H4 (cell line): ENCODE measurements around the gene ABCA12. TPM values are rescaled to one million over a fixed set of nuclear protein-coding genes. Genes with fewer than 3 reads are reported as not detected.

ENCODE experiments used
- DNase-seq: peaks from one replicate; pipeline ENCODE4 v3.0.0-alpha.2; 2015; ENCODE audit warnings: low spot score
- total RNA-seq: library from RNA; depleted of rRNA; stranded (reverse); fragments of >200 nt; shearing (Covaris generic); gene quantifications from 2 replicates; pipeline ENCODE4 v1.2.3, GENCODE V29; 2014

The ABCA12 gene
- total RNA-seq, 1 experiment from 2014 or later = 0.04 TPM

- peak; percentile 77 for DNase-seq
Observed at GRCh38 chr2:215136669-215137328, 1.6 kb downstream of the ABCA12 start.

DNA sequence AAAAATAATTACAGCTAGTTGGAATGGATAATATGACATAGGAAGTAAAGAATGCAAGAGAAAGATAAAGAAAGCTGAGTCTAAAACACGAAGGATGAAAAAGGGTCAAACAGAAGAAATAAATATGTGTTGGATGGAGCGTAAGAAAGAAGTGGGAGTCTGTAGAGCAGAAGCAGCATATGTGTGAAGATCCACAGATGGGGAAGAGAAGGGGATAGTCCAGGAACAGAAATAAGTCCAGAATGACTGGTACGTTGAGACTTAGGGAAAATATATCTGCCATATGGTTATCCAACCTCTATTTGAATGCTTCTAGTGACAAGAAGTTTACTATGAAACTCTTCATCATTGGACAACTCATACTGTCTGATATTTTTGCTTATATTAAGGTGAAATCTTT is 18.0 kb downstream of the ABCA12 start:
- no peak for DNase-seq

GRCh38 chr2:215119847-215120246 is 18.6 kb downstream of the ABCA12 start:
- DNase-seq = no peak

- no peak for DNase-seq
Observed at GRCh38 chr2:215110918-215111317, 27.5 kb downstream of the ABCA12 start.

GRCh38 chr2:215107216-215108056 is 31.0 kb downstream of the ABCA12 start:
- DNase-seq = no peak

DNA sequence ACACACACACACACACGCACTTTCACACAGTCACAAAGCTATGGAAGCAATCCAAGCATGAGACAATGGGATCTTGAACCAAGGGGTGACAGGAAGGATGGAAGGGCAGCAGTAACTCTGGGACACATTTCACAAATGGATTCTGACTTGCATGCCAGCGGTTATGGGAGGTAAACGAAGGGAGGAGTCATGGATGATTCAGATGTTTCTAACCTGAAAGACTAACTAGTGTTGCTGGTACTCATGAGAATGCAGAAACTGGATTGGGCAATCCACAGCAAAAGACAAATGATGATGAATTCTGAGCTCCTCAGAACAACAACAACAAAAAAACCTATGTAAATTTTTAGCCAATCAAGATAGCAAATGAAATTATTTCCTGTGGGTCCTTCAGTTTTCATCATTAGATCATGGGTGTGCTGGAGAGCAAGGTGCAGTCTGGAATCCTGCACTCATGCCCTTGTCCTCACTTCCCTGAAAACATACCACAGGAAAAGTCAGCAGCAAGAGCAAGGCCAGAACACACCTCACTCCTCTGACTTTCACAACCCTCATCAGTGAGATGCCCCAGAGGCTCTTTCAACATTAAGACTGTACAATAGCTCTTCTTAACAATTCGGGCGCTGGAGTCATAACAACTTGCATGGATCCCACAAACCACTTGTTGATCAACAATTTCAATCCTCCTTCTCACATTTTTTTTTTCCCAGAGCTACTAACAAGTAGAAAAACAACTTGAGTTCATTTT is 32.6 kb downstream of the ABCA12 start:
- DNase-seq = peak; percentile 72

GRCh38 chr2:215104226-215104625 is 34.2 kb downstream of the ABCA12 start:
- DNase-seq = no peak

GRCh38 chr2:215098875-215099274 is 39.6 kb downstream of the ABCA12 start:
- DNase-seq = no peak

- no peak for DNase-seq
Observed at GRCh38 chr2:215084080-215084479, 54.3 kb downstream of the ABCA12 start.

GRCh38 chr2:215083146-215083545 is 55.3 kb downstream of the ABCA12 start:
- no peak for DNase-seq

- DNase-seq = no peak
Observed at GRCh38 chr2:215082446-215082845, 56.0 kb downstream of the ABCA12 start.

- no peak for DNase-seq
Observed at GRCh38 chr2:215080545-215080944, 57.9 kb downstream of the ABCA12 start.

DNA sequence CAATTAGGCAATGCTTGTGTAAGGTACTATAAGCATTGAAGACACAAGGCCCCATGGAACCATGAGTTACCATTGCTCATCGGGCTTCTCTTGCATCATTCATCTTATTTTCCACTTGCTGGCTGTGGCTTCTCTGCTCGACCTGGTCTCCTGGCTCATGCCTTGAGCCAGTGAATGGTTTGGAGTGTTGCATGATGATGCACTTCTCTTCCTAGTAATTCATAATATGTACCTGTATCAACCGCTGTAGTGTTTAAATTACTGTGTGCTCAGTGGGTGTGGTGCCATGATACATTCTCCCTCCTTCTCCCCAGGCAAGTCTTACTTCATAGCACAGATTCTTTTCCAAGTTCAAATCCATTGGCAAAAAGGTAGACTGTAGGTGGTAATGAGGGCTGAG is 66.8 kb downstream of the ABCA12 start:
- no peak for DNase-seq

GRCh38 chr2:215068399-215068798 is 70.0 kb downstream of the ABCA12 start:
- no peak for DNase-seq

DNA sequence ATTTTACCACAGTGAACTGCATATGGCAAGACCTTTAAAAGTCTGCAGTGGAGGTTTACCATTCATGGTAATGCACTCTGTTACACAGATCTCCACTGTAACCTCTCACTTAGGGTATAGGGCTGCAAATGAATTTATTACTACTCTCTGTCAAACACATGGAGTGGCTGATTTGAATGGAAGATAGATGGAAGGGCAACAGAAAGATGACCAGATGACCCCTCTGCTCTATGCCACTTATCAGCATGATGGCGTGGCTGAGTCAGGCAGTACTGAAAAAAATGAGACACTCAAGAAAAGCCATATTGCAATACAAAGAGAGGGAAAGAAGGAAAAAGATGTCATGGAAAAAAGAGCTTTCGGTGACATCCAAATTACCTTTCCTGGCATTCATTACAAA is 72.3 kb downstream of the ABCA12 start:
- DNase-seq = no peak

- DNase-seq = no peak
Observed at GRCh38 chr2:215063526-215063925, 74.9 kb downstream of the ABCA12 start.

GRCh38 chr2:215060861-215061536 is 77.4 kb downstream of the ABCA12 start:
- no peak for DNase-seq

GRCh38 chr2:215059724-215060123 is 78.7 kb downstream of the ABCA12 start:
- DNase-seq = no peak

GRCh38 chr2:215055891-215056290 is 82.5 kb downstream of the ABCA12 start:
- no peak for DNase-seq

GRCh38 chr2:215052810-215053209 is 85.6 kb downstream of the ABCA12 start:
- DNase-seq = no peak

DNA sequence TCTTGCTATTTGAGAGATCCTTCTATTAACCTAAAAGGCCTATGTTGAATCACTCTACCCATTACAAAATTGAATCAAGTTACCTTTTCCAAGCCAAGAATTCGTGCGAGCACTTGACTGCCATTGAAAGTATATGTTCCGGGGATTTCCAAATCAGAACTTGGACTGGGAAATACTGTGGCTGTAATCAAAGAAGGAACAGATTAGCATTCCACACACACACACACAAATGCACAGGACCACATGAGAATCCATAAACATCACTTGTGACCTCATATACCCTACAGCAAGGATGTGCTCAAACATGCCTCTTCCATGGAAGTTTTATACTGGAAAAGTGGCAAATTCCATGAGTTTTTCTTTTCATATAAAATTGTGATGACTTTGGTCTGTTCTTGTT is 86.0 kb downstream of the ABCA12 start:
- no peak for DNase-seq

DNA sequence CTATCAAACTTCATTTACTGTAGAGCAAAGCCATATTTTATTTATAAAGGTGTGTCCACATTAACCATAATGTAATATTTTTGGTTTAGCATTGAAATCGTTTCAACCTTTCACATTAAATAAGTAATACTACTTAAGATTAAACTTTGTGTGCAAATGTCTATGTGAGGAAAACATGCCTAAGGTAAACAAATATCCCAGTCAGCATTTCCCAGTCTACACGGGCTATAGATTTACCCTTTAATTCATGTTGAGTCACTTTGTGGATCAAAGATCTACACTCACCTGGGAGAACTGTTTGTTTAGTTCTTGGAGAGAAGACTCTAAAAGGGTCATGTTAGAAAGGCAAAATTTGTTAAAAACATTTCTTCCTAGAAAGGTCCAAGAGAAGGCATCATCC is 89.1 kb downstream of the ABCA12 start:
- no peak for DNase-seq
